Measurements from ENCODE around the gene WSB2.

WSB2 gene

GRCh38 chr12:118032188-118032587 lies 28.8 kb downstream of the WSB2 start:
- no peak for ATAC-seq
- TF ChIP-seq ZNF565 (CRISPR knock-in tag; conservative IDR thresholded peaks at IDR 0.05; ENCODE audit: low read depth) (no peak), POU6F1 (CRISPR knock-in tag; IDR thresholded peaks at IDR 0.05; ENCODE audit: borderline replicate concordance, low read depth) (no peak), SNAI2 (CRISPR knock-in tag; IDR thresholded peaks at IDR 0.05) (no peak), RARB (CRISPR knock-in tag; IDR thresholded peaks at IDR 0.05) (no peak), BACH2 (CRISPR knock-in tag; IDR thresholded peaks at IDR 0.05; ENCODE audit: borderline replicate concordance) (no peak), TSHZ2 (CRISPR knock-in tag; IDR thresholded peaks at IDR 0.05) (no peak), ZFP30 (CRISPR knock-in tag; IDR thresholded peaks at IDR 0.05) (no peak), TOX (CRISPR knock-in tag; IDR thresholded peaks at IDR 0.05; ENCODE audit: borderline replicate concordance) (no peak), ZFP3 (CRISPR knock-in tag; IDR thresholded peaks at IDR 0.05) (no peak), ZNF70 (CRISPR knock-in tag; IDR thresholded peaks at IDR 0.05) (no peak), ARNTL (CRISPR knock-in tag; IDR thresholded peaks at IDR 0.05; ENCODE audit: borderline replicate concordance, low read depth) (no peak), ISL1 (CRISPR knock-in tag; IDR thresholded peaks at IDR 0.05) (no peak)

GRCh38 chr12:118029166-118029565 lies 31.8 kb downstream of the WSB2 start:
- no peak for ATAC-seq

More at GRCh38 chr12:118029166-118029565, 31.8 kb downstream of the WSB2 start:
- TF ChIP-seq PPARA (CRISPR knock-in tag; IDR thresholded peaks at IDR 0.05; ENCODE audit: borderline replicate concordance) (no peak), CSDC2 (CRISPR knock-in tag; IDR thresholded peaks at IDR 0.05) (no peak), PATZ1 (CRISPR knock-in tag; IDR thresholded peaks at IDR 0.05; ENCODE audit: borderline replicate concordance) (no peak), ZC3H10 (CRISPR knock-in tag; IDR thresholded peaks at IDR 0.05) (no peak), ZNF8 (CRISPR knock-in tag; IDR thresholded peaks at IDR 0.05) (no peak), TSHZ2 (CRISPR knock-in tag; IDR thresholded peaks at IDR 0.05) (no peak), TOX (CRISPR knock-in tag; IDR thresholded peaks at IDR 0.05; ENCODE audit: borderline replicate concordance) (no peak), ZFP3 (CRISPR knock-in tag; IDR thresholded peaks at IDR 0.05) (no peak), ARNTL (CRISPR knock-in tag; IDR thresholded peaks at IDR 0.05; ENCODE audit: borderline replicate concordance, low read depth) (no peak), POU6F1 (CRISPR knock-in tag; IDR thresholded peaks at IDR 0.05; ENCODE audit: borderline replicate concordance, low read depth) (no peak), RARB (CRISPR knock-in tag; IDR thresholded peaks at IDR 0.05) (no peak), ZFP30 (CRISPR knock-in tag; IDR thresholded peaks at IDR 0.05) (no peak), CSRNP3 (CRISPR knock-in tag; IDR thresholded peaks at IDR 0.05) (no peak), BACH2 (CRISPR knock-in tag; IDR thresholded peaks at IDR 0.05; ENCODE audit: borderline replicate concordance) (no peak), GLIS3 (CRISPR knock-in tag; IDR thresholded peaks at IDR 0.05) (no peak)
